Thymus (tissue), 11 donors: ENCODE data around the gene ZIC5. TPM values are rescaled to one million over a fixed set of nuclear protein-coding genes. Genes with fewer than 3 reads are reported as not detected.
"Not testable (repeated sequence)": the region's sequence is repeated elsewhere in the genome, so short reads cannot be mapped to it uniquely, and the experiment has no call there.

ENCODE experiments used
- DNase-seq, 9 donors: peaks; one replicate each; pipeline ENCODE4 v3.0.0-alpha.2; 2013; ENCODE audit warnings: low spot score in 9 of 9, low read depth in 6 of 9, missing footprints in 1 of 9
- H3K27ac ChIP-seq, 2 donors: one replicate each; pipeline ENCODE4 v1.5.1; 2013; ENCODE audit warnings: control low read depth in 1 of 2, low read depth in 1 of 2, low read length in 1 of 2, mild to moderate bottlenecking in 1 of 2, moderate library complexity in 1 of 2
- H3K27me3 ChIP-seq, 2 donors: one replicate each; pipeline ENCODE4 v1.5.1; 2013; ENCODE audit warnings: low read length in 1 of 2; ENCODE audit not compliant: control insufficient read depth in 2 of 2, insufficient read depth in 1 of 2
- H3K36me3 ChIP-seq, 2 donors: one replicate each; pipeline ENCODE4 v1.5.1; 2013; ENCODE audit warnings: low read length in 1 of 2, mild to moderate bottlenecking in 1 of 2, moderate library complexity in 1 of 2; ENCODE audit not compliant: control insufficient read depth in 2 of 2, insufficient read depth in 2 of 2
- H3K4me1 ChIP-seq, 2 donors: one replicate each; pipeline ENCODE4 v1.5.1; 2013; ENCODE audit warnings: low read length in 2 of 2; ENCODE audit not compliant: control insufficient read depth in 2 of 2, insufficient read depth in 2 of 2
- H3K4me3 ChIP-seq, 2 donors: one replicate each; pipeline ENCODE4 v1.5.1; 2013; ENCODE audit warnings: low read length in 2 of 2, control low read depth in 1 of 2, mild to moderate bottlenecking in 1 of 2
- H3K9me3 ChIP-seq, 2 donors: one replicate each; pipeline ENCODE4 v1.5.1; 2013; ENCODE audit warnings: low read length in 1 of 2, mild to moderate bottlenecking in 1 of 2; ENCODE audit not compliant: control insufficient read depth in 2 of 2, insufficient read depth in 1 of 2
- WGBS: extraction: QIAGEN DNeasy Blood & Tissue Kit; methylation state at CpG from one replicate; pipeline ENCODE4 v1.1.7; 2013; 5-methylcytosine and 5-hydroxymethylcytosine counted together
- polyA plus RNA-seq: library from polyadenylated mRNA; stranded (reverse); fragments of 200-250 nt; gene quantifications from one replicate; pipeline ENCODE4 v1.2.3, GENCODE V29; 2013
- total RNA-seq: library from RNA; stranded (reverse); fragments of 120-200 nt; gene quantifications from one replicate; pipeline ENCODE4 v1.2.4, GENCODE V29; 2013
- donor health status: healthy.

Gene ZIC5
- total and polyA plus RNA-seq, 2 donors: under 0.01 to 0.07 TPM

GRCh38 chr13:99948907-99949678 is 22.5 kb downstream of the ZIC5 start:
- Histone ChIP-seq H3K4me1 (no peaks in the 10 kb centered on the region), H3K9me3 (no peaks in the 10 kb centered on the region), H3K4me3 (no peak overlapping the region), H3K27me3 (peaks cover 6 to 69% of the 10 kb centered on the region in 2 donors), H3K27ac (no peak overlapping the region), H3K36me3 (no peaks in the 10 kb centered on the region)
- no peak for DNase-seq
- WGBS: 86% methylated on average over 10 of the region's 10 CpGs

DNA sequence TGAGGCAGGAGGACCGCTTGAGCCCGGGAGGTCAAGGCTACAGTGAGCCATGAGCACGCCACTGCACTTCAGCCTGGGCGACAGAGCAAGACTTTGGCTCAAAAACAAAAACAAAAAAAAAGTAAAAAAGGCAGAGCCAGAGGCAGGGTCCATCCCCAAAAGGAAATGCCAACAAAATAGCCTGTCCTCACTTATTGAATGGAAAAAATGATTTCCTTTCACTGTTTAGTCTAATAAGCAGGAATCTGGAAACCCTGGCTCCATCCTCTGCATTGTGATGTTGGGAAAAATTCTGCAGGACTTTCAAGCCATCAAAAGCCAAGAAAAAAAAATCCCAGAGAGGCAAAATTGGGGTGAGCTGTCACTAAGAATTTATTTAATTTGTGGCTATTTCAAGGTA is 23.2 kb downstream of the ZIC5 start:
- Histone ChIP-seq H3K27ac (no peak overlapping the region), H3K9me3 (no peaks in the 10 kb centered on the region), H3K27me3 (peaks cover 0 to 62% of the 10 kb centered on the region in 2 donors), H3K4me1 (no peaks in the 10 kb centered on the region), H3K36me3 (no peaks in the 10 kb centered on the region), H3K4me3 (no peak overlapping the region)
- 88% methylated on average over 4 of the region's 4 CpGs for WGBS
- DNase-seq: no peak

DNA sequence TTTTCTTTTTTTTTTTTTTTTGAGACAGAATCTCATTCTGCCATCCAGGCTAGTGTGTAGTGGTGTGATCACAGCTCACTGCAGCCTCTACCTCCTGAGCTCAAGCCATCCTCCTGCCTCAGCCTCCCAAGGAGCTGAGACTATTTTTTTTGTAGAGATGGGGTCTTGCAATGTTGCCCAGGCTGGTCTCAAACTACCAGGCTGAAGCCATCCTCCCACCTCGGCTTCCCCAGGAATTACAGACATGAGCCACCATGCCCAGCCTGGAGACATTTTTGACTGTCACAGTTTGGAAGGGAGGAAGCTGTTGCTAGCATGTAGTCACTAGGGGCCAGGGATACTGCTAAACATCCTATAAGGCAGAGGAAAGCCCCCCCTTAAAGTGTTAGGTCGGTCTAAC is 23.9 kb downstream of the ZIC5 start:
- no peaks in the 10 kb centered on the region for H3K9me3 ChIP-seq
- peaks cover 0 to 55% of the 10 kb centered on the region in 2 donors for H3K27me3 ChIP-seq
- DNase-seq: no peak
- 91% methylated on average over 2 of the region's 2 CpGs for WGBS
- no peaks in the 10 kb centered on the region for H3K36me3 ChIP-seq
- H3K4me1 ChIP-seq: no peaks in the 10 kb centered on the region
- H3K27ac ChIP-seq: no peak overlapping the region
- H3K4me3 ChIP-seq: no peak overlapping the region

- not testable (repeated sequence) for H3K36me3 ChIP-seq, H3K9me3 ChIP-seq, DNase-seq, H3K4me3 ChIP-seq, H3K27ac ChIP-seq, H3K4me1 ChIP-seq
- H3K27me3 ChIP-seq: peaks cover 0 to 42% of the 10 kb centered on the region in 2 donors
- 100% methylated on average over 2 of the region's 2 CpGs for WGBS
These were observed 26.1 kb downstream of the ZIC5 start for GRCh38 chr13:99945515-99945914.

DNA sequence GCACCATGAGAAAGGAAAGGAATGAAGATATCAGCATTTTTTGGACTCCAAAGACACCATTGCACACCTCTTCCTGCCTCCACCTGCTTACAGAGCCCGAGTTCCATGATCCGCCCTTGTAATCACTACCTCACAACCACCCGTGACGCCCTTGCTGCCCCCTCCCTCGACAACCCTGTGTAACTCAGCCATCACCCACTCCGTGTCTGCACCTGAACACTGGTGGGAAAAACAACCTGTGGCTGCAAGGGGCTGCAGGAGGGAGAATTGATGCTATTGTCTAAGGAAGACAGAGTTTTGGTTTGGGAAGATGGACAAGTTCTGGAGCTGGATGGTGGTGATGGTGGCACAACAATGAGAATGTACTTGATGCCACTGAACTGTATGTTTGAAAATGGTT is 27.0 kb downstream of the ZIC5 start:
- WGBS: 91% methylated on average over 6 of the region's 6 CpGs
- Histone ChIP-seq H3K27me3 (peaks cover 0 to 37% of the 10 kb centered on the region in 2 donors), H3K9me3 (no peaks in the 10 kb centered on the region), H3K4me1 (no peaks in the 10 kb centered on the region), H3K36me3 (no peaks in the 10 kb centered on the region), H3K27ac (no peak overlapping the region), H3K4me3 (no peak overlapping the region)
- no peak for DNase-seq

- peaks cover 0 to 33% of the 10 kb centered on the region in 2 donors for H3K27me3 ChIP-seq
These were observed 27.5 kb downstream of the ZIC5 start for GRCh38 chr13:99944102-99944501.

DNA sequence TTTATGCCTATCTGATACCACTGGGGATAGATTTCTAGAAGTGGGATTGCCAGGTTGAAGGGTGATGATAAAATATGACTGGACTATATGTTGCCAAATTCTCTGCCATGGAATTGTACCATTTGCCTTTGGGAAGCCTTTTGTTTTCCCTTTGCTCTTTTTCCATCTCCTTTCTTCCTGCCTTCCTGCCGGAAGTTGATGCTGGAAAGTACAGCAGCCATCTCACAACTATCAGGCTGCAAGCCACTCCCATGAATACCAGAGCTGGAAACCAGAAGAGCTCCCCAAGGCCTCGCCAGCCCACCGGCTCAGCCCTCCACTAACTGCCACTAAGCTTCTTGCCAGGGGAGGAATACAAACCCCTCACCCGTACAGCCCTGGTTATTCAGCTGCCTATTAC is 29.7 kb downstream of the ZIC5 start:
- no peaks in the 10 kb centered on the region for H3K9me3 ChIP-seq
- no peaks in the 10 kb centered on the region for H3K36me3 ChIP-seq
- WGBS: 94% methylated on average over 4 of the region's 4 CpGs

More at GRCh38 chr13:99944102-99944501, 27.5 kb downstream of the ZIC5 start:
- no peak for DNase-seq
- 89% methylated on average over 7 of the region's 7 CpGs for WGBS
- Histone ChIP-seq H3K4me3 (no peak overlapping the region), H3K9me3 (no peaks in the 10 kb centered on the region), H3K4me1 (no peaks in the 10 kb centered on the region), H3K27ac (no peak overlapping the region), H3K36me3 (no peaks in the 10 kb centered on the region)

GRCh38 chr13:99941086-99941485 is 30.5 kb downstream of the ZIC5 start:
- Histone ChIP-seq H3K4me1 (no peaks in the 10 kb centered on the region), H3K27ac (no peak overlapping the region), H3K36me3 (no peaks in the 10 kb centered on the region), H3K27me3 (peaks cover 0 to 18% of the 10 kb centered on the region in 2 donors), H3K9me3 (no peaks in the 10 kb centered on the region), H3K4me3 (no peak overlapping the region)
- 72% methylated on average over 7 of the region's 7 CpGs for WGBS
- DNase-seq: no peak

More for the DNA sequence above, 29.7 kb downstream of the ZIC5 start:
- H3K27me3 ChIP-seq: peaks cover 0 to 20% of the 10 kb centered on the region in 2 donors
- DNase-seq: no peak
- H3K27ac ChIP-seq: no peak overlapping the region
- no peaks in the 10 kb centered on the region for H3K4me1 ChIP-seq
- no peak overlapping the region for H3K4me3 ChIP-seq

DNA sequence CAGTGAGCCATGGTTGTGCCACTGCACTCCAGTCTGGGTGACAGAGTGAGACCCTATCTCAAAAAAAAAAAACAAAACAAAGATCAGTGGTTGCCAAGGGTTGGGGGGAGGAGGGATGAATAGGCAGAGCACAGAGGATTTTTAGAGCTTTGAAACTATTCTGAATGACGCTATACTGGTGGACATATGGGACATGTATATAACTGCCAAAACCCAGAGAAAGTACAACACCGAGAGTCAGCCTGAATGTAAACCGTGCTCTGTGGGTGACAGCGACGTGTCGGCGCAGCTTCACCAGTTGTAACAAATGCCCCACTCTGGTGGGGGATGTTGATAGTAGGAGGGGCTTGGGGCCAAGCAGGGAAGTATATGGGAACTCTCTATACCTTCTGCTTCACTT is 32.9 kb downstream of the ZIC5 start:
- Histone ChIP-seq H3K27me3 (peaks cover 0 to 11% of the 10 kb centered on the region in 2 donors), H3K4me1 (no peaks in the 10 kb centered on the region), H3K36me3 (no peaks in the 10 kb centered on the region), H3K4me3 (no peak overlapping the region), H3K9me3 (no peaks in the 10 kb centered on the region), H3K27ac (no peak overlapping the region)
- no peak for DNase-seq
- 85% methylated on average over 7 of the region's 7 CpGs for WGBS
